Femur (tissue), 1 donor: Measurements from ENCODE around the gene EGLN1.
"Not testable (repeated sequence)": the region's sequence is repeated elsewhere in the genome, so short reads cannot be mapped to it uniquely, and the experiment has no call there.

Experiments used
- DNase-seq: peaks from one replicate; pipeline ENCODE4 v3.0.0-alpha.2; 2017

Gene EGLN1

DNA sequence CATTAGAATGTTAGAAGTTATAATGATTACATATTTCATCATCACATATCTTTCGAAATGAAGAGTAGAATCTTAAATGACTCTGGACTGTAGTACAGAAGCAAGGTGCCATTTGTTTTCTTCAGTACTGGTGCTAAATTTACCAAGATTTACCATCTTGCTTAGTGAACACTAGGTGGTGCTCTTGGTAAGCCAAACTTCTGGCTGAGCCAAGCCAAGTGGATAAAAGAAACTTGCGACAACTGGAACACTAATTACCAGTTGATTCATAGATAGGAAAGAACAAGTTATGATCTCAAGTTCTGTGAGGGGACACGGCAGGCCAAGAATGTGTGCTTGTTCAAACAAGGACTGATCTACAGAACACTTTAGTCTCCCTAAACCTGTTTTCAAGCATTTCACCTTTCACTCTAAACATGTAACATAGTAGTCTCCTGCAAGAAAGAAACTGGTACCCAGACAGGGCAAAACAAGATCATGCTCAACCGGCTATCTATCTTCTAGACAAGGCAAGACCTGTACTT lies 64.2 kb downstream of the EGLN1 start:
- DNase-seq, result peak; percentile 44

DNA sequence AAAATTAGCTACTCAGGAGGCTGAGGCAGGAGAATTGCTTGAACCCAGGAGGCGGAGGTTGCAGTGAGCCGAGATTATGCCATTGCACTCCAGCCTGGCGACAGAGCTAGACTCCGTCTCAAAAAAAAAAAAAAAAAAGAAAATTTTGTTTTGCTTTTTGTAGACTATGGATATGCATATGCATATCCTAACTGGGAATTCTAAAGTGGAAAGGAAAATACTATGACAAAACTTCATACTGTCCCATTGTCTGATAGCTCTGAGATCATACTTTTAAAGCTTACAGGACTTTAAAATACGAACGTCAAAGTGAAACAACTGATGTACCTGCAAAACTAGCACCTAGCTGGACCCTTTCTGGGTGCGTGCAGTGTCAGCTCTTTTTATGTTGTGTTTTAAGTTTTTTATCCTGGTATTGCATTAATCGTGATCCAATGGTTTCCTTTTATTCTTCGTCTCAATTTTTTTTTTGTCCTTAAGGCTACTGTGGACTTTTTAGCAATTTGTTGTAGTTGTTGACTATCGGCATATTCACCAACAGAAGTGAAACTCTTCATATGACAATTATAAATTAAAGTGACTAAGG lies 64.8 kb downstream of the EGLN1 start:
- DNase-seq, result no peak

GRCh38 chr1:231355171-231355570 lies 66.9 kb downstream of the EGLN1 start:
- DNase-seq, result no peak

DNA sequence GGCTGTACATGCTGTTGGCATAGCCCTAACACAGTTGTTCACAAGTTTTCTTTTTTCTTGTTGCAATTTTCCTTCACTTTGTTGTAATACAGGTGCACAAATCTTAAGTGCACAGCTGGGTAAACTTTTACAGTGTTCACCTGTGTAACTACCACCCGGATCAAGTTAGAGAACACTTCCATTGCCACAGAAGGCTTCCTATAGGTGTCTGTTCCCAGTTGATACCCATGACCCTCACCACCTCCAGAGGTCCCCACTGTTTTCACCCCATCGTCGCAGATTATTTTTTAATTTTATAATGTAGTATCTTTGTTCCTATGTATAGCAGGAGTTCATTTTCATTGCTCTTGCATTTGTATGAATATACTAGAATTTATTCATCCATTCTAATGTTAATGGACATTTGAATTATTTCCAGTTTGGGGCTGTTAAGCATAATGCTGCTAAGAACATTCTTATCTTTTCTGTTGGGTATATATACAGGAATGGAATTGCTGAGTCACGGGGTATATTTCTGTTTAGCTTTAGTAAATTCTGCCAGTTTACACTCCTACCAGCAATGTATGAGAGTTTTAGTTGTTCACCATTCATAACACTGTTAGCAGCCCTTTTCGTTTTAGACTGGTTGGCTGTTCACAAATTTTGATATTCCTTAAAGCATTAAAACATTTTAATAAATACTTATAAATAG lies 67.6 kb downstream of the EGLN1 start:
- no peak for DNase-seq

- DNase-seq, result no peak
These were observed 69.0 kb downstream of the EGLN1 start for GRCh38 chr1:231353086-231353485.

DNA sequence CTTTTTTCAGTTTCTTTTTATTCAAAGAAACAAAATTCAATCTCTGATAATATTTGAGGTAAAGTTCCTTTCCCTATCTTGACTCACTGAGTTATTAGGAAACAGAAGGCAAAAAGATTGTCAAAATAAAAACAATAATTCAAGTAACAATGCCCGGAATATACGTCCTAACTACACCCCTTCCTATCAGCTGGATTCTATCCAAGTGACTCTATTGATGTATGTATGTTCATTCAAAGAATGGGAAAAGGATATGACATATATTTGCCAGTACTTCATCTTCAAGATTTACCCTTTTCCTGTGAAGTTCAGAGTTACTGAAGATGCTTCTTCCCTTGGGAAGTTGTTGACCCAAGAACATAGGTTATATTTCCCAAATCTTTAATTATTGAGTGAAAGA lies 70.3 kb downstream of the EGLN1 start:
- no peak for DNase-seq

DNA sequence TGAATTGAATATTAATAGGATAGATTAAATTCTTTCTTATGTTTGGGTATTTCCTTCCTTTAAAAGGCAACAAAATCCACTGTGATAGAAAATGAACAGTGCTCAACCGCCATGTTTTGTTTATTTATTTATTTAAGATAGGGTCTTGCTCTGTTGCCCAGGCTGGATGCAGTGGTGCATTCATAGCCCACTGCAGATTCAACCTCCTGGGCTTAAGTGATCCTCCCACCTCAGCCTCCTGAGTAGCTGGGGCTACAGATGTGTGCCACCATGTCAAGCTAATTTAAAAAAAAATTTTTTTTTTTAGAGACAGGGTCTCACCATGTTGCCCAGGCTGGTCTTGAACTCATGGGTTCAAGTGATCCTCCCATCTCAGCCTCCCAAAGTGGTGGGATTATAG lies 73.2 kb downstream of the EGLN1 start:
- not testable (repeated sequence) for DNase-seq

DNA sequence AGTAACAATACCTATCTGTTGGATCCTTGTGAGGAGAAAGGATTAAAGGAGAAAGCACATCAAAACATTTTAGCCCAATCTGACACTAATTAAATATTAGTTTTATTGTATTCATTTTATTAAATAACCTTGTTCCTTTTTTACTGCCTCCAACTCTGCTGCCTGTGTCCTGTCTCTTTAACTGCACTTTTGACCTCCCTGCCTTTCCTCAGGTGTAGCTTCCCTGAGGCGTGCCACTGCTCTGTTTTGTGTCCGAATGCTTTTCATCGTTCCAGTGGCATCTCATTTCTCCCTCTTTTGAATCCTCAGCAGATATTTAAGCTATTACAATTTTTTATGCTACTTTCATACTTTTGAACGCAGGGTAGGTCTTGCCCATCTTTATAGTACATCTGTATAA lies 73.6 kb downstream of the EGLN1 start:
- DNase-seq, result no peak

- DNase-seq, result no peak
These were observed 74.1 kb downstream of the EGLN1 start for GRCh38 chr1:231347961-231348360.

GRCh38 chr1:231340328-231341013 lies 81.6 kb downstream of the EGLN1 start:
- no peak for DNase-seq

DNA sequence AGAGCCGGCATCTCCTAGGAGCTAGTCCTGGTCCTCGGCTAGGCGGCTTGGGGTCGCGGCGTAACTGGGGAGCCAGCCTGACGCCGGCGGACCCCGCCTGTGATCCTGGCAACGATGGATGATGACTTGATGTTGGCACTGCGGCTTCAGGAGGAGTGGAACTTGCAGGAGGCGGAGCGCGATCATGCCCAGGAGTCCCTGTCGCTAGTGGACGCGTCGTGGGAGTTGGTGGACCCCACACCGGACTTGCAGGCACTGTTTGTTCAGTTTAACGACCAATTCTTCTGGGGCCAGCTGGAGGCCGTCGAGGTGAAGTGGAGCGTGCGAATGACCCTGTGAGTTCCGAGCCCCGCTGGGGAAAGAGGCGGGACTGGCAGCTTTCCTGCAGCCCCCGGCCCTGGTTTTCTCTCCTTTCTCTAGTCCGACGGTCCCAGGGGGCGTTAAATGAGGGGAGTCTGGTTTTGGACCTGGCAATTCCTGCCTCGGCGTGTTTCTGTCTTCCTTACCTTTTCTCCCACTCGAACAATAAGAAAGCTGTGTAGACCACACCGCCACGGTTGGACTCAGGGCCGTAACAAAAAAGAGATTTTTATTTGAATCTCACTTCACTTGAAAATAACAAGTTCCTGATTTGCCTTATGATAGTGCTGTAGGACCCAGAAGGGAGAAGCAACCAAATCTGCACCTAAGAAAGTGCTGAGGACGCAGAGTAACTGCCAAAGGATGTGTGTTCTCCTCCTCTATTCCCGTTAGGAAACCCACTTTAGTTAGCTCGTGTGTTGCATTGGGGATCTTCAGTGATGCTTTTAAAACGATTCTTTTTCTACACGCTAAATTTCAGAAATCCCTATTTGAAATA lies 83.6 kb downstream of the EGLN1 start, which contains the start of gene SPRTN:
SPRTN (plus strand) TSS at position 24 of the 859 bp plus-strand sequence; CDS start at position 115, 91 bp downstream.
- DNase-seq, result no peak

DNA sequence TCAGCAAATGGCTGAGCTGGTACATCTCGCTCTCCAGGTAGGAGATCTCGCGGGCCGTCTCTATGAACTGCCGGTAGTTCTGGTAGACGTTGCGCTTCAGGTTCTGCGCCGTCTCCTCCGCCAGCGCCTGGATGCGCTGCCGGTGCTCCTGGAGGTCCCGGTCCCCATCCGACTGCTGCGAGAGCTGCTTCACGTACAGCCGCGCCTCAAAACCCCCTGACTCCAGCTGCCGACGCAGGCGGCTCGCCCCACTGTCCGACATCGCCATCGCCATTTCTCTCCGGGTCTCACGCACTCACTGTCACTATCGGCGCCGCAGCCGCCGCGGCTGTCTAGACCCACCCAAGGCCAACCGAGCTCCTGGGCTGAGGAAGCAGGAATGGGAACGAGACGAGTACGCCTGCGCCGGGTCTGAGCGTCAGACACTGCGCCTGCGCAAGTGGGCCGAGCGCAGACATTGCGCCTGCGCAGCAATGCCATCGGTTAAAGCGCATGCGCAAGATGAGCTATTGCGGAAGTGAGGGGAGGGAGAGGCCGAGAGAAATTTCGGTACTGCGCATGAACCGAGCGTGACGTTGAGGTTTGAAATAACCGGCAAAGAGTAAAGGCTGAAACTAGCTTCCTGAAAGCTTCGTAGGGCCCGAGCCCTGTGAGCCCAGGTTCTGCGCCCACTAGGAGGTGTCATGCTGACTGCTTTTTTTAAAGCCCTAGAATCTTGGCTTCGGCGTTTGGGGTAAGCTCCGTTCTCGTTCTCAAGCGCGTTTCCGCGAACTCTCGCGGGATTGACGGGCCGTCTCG lies 84.4 kb downstream of the EGLN1 start, which contains the start of gene EXOC8:
EXOC8 (minus strand) TSS at position 381 of the 798 bp plus-strand sequence; CDS start at position 274, 107 bp downstream.
- peak; percentile 99 for DNase-seq

DNA sequence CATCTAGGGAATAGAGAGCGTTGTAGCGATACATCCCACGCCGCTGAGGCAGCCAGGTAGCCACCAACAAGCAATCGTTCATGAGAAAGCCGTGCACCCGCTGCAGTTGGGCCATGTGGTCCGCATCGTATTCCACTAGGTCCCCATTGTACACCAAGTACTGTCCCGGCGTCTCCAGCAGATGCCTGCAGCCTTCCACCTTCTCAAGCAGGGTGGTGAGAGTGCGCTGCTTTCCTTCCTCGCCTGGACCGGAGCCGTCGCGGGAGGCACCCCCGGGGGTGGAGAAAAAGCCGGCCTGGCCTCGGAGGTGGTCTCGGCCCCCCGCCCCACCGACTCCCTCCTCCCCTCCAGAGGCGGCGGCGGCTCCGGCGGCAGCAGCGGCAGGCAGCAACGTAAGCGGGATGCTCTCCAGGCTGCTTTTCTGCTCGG lies 85.0 kb downstream of the EGLN1 start:
- no peak for DNase-seq

- DNase-seq, result no peak
These were observed 86.2 kb downstream of the EGLN1 start for GRCh38 chr1:231335663-231336602.

GRCh38 chr1:231334952-231335351 lies 87.1 kb downstream of the EGLN1 start:
- no peak for DNase-seq

- DNase-seq, result no peak
These were observed 87.9 kb downstream of the EGLN1 start for GRCh38 chr1:231334079-231334666.

DNA sequence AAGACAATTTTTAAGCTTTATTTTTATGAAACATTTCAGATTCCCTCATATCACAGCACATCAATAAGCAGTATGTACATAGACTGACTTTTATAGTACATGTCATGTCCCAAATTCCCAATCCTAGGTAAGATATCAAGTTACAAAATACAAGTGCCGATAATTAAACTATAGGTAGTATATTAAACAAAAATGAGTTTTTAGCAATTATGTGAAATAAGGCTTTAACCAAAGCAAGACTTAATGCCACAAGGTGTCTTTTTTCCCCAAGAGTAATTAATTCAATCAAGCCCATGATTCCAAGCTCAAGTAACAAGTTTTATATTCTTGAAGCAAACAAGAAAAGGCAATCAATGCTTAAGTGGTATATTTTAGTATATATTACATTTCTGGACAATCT lies 89.3 kb downstream of the EGLN1 start:
- no peak for DNase-seq

- DNase-seq, result no peak
These were observed 92.6 kb downstream of the EGLN1 start for GRCh38 chr1:231329483-231329882.

DNA sequence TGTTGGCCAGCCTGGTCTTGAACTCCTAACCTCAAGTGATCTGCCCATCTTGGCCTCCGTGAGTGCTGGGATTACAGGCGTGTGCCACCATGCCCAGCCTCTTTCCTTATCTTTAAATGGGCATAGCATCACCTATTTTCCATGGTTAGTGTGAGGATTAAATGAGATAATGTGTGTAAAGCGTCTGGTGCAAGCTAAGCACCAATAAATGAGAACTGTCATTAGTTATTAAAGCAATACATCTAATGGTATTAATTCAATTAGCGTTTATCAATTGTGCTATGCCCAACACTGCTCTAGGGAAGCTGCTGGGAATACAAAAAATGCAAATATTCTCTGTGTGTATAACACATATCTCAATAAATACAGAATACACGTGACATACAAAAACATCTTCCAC lies 94.5 kb downstream of the EGLN1 start:
- no peak for DNase-seq

DNA sequence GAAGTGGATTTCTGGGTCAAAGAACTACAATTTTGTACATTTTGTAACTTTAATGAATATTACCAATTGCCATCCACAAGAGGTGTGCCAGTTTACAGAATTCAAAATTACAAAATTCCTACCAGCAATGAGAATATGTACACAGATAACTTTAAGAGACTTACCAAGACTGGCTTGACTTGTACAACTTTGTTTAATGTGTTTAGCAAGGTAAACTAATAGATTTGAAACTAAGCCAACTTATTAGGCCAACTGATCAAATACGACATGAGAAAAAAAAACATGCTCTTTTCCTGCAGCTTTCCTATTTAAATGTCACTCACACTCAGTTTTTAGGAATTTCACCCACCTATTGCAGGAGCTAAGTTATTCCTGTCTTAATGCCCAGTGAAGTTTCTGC lies 95.8 kb downstream of the EGLN1 start:
- no peak for DNase-seq
